Stimulated activated CD8-positive, alpha-beta memory T cell treated with anti-CD3 and anti-CD28 coated beads, Interleukin-7, amount 100 ng/mL, for 4 hours (primary cell): ENCODE measurements around the gene HK1.
"Not testable (repeated sequence)": the region's sequence is repeated elsewhere in the genome, so short reads cannot be mapped to it uniquely, and the experiment has no call there.

Experiments
- DNase-seq, 2 donors: peaks; one replicate each; pipeline ENCODE4 v3.0.0-alpha.2; 2020; ENCODE audit warnings: low read depth in 2 of 2

Gene HK1

DNA sequence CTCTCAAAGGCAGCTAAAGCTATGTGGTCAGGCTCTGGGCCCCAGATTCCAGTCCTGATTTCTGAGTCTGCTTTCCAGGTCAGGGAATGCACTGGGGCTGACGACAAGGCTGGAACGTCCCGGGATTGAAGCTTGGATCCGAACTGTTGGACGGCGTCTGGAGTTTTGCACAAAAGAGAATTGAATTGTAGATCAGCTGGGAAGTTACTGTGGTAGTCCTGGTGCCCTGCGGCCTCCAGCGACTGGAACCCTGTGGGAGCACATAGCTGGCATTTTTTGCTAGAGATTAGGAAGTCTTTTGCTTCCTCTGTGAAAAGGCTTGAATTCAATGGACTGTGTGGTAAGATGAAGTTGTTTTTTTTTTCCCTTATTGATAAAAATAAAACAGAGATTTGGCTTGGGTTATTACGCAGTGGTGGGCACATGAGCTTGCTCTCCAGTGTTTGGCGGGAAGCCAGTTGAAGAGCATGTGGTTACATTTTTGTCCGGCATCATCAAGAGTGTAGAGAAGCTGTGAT is at the start of gene HK1:
HK1 (plus strand) TSS at position 51 of the 518 bp plus-strand sequence.
- no peak for DNase-seq

DNA sequence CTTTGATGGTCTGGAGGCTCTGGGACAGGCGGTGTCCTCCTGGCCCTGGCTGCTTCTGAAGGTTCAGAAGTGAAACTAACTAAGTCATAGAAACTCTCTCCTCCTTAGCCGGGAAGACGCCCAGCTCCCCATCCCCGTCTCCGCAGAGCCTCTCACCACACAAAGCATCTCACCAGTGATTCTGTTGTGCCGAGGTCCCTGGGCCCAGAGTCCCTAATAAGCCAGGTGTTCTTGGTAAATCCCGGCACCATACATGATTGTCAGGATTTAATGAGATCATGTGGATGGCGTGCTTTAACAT is 48.7 kb upstream of the HK1 start:
- no peak for DNase-seq

DNA sequence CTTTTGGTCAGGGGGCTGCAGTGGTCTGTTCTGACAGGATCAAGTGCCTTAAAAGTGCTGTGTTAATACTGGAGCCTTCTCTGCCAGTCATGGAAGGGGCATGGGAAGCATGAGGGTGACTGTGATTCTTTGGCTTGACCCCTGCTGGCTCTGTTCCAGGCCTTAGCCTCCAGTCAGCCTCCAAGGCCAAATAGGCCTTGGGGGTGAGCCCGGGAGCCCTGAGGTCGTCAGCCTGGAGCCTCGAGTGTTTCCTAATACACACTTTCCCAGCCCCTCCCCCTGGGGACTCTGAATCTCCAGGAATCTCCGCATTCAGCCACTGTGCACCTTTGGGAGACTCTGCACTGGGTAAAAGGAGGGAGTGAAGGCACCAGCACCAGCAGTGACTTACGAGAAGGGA is 48.2 kb upstream of the HK1 start:
- DNase-seq: no peak

DNA sequence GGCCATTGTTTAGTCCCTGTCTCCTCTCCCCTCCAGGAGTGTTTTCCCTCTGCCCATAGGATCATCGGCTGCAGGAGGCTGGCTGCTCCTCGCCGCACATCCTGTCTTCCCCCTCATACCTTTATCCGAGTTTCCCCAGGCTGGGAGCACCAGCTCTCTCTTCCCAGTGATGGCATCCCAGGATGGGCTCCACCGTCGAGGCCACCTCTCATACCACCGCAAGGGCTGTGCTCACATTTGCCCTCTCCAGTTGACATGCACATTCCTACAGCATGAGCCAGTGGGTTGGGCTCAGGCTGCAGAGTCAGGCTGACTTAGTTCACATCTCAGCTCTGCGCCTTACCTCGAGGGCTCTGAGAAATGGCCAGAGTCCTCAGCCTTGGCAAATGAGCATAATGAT is 46.0 kb upstream of the HK1 start:
- DNase-seq: no peak

DNA sequence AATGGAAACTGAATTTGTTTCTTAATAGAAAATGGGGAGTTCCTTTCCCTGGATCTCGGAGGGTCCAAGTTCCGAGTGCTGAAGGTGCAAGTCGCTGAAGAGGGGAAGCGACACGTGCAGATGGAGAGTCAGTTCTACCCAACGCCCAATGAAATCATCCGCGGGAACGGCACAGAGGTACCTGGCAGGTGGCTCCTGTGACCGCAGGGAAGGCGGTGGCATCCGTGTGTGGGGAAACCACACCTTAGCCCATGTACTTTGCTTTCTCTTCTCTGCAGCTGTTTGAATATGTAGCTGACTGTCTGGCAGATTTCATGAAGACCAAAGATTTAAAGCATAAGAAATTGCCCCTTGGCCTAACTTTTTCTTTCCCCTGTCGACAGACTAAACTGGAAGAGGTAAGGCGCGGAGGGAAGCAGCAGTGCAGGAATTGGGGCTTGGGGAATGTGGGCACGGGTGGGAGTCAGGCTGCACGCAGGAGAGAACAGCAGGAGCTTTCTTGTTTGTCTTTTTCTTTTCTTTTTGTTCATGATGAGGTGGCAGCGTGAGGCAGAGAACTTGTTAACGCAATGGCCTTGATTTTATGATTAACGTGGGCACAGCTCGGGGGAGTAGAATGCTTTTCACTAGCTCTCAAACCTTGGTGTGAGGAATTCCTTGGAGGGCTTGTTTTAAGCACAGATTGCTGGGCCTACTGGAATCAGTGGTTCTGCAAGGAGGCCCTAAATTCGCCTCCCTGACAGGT is 45.4 kb upstream of the HK1 start:
- DNase-seq: no peak

DNA sequence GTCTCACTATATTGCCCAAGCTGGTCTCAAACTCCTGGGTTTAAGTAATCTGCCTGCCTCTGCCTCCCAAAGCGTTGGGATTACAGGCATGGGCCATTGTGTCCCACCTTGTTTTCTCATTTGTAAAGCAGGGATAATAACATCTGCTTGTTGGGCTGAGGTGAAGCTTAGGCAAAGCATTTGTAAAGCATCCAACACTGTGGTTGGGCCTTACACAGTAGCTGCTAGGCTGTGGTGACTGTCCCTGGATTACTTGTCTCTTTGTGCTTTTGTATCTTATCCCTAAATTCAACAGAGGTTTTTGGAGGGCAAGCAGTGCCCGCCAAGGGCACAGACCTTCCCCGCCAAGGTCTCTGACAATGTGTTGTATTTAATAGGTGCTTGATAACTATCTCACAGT is 43.8 kb upstream of the HK1 start:
- no peak for DNase-seq

DNA sequence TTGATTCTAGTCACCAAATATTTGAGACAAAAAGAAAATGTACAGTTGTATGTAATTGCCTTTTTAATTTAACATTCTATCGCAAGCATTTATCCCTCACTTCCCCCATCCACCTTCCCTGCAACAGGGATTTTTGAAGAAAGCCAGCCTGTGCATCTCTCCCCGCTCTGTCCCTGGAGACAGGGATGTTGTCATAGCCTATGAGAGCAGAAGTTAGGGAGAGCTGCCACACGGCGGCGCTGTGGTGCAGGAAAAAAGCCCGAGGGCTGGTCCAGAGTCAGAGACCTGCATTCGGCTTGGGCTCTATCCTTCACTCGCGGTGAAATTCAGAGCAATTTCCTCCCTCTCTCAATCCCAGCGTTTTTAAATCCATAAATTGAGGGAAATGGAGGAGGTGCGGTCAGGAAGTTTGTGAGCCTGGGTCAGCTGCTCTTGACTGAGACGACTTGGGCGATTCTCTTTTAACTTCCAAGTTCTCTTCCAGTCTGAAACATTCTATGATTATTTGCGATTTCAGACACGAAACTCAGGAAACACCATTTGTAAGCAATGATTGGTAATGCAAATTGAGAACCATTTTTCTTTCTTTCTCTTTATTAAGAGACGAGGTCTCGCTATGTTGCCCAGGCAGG is 40.7 kb upstream of the HK1 start:
- peak; percentile 68 to 72 for DNase-seq

DNA sequence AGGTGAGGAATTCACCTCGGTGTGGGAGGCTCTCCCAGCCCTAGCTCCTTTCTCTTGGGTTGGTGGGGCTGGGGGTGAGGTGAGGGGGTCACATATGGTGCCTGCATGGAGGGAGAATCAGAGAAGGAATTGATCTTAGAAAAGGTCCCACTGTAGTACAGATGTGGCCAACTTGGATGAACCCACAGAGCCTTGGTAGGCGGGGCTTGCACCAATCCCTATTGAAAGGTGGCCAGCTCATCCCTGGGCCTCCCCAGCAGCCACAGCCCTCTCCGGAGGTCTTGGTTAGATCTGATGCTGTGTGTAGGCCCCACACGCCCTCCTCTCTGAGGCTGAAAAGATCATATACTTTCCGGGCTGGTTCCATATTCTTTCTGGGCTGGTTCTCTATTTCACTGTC is 39.2 kb upstream of the HK1 start:
- DNase-seq: no peak

DNA sequence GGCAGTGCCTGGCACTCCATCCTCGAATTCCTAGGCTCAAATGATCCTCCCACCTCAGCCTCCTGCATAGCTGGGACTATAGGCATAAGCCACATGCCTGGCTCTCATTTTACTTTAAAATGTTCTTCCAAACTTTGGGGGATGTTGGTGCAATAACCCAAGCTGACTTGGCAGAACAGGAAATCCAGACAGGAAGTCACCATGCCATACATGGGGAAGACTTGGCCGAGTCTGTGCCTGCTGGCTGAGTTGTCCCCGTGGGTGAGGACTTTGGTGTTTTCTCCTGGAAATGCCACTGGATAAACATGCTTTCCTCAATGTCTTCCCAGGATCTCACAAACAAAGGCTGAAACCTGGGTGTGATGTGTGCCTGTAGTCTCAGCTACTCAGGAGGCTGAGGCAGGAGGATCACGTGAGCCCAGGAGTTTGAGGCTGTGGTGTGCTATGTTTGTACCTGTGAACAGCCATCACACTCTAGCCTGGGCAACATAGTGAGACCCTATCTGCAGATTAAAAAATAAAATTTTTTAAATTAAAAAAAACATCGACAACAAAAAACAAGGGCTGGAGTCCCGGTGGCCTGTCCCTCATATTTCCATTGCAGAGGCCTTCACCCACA is 38.4 kb upstream of the HK1 start:
- DNase-seq: no peak

DNA sequence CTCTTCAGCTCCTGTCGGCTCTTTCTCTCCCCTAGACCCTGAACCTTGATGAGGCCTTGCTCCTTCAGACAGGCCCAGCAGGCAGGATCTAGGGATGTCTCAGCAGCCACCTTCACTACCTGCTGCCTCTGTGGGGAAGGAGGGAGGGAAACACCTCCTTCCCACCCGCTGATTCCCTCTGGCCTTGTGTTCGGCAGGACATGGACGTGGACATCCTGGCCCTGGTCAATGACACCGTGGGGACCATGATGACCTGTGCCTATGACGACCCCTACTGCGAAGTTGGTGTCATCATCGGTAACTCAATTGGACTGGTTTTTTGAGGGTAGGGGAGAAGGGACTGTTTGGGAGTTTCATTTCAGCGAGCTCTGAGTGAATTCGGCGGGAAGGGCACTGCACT is 37.8 kb upstream of the HK1 start:
- DNase-seq: no peak

DNA sequence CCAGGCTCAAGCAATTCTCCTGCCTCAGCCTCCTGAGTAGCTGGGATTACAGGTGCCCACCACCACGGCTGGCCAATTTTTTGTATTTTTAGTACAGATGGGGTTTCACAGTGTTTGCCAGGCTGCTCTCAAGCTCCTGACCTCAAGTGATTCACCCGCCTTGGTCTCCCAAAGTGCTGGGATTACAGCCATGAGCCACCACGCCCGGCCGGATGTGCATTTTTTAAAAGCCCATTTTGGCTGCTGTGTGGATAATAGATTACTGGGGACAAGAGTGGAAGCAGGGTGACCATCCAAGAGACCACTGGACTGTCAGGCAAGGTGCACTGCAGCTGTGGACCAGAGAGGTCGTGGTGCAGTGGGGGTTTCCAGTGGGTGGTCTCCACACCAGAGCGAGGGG is 36.7 kb upstream of the HK1 start:
- DNase-seq: no peak

DNA sequence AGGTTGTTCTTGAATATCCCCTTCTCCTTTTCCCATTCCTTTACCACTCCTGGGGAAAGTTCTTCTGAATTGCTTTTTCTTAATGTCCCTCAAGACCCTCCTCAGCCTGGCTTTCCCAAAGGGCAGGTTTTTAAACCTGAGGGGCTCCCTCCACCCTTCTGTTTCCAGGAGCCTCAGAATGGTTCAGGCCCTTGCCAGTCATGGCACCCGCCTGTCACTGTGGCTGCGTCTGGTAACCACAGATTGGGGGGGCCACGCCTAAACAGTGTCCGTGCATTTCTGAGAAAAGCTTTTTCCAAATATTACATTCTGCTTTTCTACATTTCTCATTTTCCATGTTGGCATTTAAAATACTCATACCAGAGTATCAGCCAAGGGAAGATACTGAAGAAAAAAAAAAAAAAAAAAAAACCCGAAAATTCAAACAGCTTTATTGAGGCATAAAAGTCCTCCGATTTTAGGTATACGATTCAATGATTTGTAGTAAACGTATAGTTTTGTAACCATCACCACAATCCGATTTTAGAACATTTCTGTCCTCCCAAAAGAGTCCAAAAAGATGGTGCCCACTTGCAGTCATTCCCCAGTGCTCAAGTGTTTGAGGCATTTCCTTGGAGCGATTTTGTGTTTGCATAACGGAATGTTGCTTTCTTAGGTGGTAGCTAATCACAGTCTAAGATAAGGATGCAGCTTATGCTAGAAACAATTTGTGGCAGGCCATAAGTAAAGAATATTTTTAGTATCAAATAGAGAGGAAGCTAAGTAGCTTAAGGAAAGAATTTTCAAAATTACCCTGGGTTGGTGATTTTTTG is 36.0 kb upstream of the HK1 start:
- no peak for DNase-seq

DNA sequence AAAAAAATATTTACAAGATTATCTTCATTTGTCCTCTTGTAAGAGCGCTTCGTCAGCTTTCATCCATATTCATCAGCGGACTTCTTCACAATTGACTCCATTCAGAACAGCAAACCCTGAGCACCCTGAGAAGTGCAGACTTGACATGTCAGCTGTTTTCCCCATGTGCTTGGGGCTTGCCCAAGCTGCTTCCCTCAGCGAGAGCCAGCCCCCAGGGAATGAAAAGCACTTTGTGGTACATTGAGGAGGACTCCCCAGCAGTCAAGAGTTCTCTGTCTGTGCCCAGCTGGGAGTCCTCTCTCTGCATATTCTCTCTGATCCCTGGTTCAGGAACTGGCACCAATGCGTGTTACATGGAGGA is 35.5 kb upstream of the HK1 start:
- DNase-seq: no peak

DNA sequence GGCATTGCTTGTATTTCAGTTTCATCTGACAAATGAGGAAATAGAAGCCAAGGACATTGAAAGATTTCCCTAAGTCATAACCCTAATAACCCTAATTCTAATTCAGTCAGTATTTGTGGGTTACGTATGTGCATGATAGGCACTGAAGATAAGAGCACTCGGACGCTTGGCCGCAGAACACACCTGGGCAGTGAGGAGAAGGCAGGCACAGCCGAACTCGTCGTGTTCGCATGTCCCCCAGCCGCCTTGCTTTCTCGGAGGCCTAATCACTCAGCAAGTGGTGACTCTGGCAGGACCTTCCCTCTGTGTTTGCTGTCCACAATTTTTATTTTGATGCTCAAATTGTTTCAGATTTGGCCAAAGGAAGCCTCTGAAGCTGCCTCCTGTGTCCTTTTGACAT is 34.5 kb upstream of the HK1 start:
- no peak for DNase-seq

DNA sequence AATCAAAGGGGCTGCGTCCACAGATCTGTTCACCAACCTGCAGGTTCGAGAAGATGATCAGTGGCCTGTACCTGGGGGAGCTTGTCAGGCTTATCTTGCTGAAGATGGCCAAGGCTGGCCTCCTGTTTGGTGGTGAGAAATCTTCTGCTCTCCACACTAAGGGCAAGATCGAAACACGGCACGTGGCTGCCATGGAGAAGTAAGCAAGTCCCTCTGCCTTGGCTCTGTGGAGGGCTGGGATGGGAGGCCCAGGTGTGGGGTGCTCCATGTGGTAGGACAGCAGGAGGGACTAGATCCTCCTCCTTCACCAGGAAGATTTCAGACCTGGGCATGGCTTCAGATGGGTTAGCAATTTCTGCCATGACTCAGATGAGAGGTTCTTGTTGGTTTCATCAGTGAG is 32.3 kb upstream of the HK1 start:
- DNase-seq: no peak

DNA sequence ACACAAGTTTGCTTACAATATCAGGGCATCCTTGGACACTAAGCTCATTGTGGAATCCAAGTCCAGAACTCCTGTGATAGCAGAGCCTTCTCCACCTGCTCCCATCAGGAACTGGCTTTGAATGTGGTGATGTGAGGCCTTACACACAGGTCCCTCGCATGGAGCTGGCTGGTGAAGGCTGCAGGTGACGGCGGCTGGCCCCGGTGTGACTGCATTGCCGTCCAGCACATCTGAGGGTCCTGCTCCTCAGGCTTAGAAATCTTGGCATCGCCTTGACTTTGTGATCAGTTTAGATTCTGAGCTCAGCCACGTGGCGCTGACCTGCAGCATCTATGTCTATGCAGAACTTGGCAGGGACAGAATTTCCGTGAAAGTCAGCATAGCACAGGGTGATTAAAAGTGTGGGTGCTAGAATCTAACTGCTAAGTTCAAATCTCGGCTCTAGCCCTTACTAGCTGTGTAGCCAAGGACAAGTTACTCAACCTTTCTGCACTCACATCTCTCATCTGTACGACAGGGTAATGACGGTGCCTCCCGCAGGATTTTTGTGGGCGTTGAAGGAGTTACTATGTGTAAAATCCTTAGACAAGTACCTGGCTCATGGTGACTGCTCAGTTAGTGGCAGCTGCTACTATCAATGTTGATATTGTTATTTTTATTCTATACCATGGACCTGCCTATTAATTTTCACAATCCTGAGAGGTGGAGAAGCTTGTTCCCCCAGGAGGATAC is 31.5 kb upstream of the HK1 start:
- DNase-seq: no peak

DNA sequence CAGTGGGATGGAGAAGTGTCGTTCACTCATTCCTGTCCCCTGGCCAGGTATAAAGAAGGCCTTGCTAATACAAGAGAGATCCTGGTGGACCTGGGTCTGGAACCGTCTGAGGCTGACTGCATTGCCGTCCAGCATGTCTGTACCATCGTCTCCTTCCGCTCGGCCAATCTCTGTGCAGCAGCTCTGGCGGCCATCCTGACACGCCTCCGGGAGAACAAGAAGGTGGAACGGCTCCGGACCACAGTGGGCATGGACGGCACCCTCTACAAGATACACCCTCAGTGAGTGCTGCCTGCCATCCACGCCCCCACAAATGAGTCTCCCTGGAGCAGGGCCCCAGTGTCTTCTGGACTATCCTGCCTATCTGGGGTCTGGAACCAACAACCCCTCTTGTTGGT is 31.0 kb upstream of the HK1 start:
- DNase-seq: no peak

DNA sequence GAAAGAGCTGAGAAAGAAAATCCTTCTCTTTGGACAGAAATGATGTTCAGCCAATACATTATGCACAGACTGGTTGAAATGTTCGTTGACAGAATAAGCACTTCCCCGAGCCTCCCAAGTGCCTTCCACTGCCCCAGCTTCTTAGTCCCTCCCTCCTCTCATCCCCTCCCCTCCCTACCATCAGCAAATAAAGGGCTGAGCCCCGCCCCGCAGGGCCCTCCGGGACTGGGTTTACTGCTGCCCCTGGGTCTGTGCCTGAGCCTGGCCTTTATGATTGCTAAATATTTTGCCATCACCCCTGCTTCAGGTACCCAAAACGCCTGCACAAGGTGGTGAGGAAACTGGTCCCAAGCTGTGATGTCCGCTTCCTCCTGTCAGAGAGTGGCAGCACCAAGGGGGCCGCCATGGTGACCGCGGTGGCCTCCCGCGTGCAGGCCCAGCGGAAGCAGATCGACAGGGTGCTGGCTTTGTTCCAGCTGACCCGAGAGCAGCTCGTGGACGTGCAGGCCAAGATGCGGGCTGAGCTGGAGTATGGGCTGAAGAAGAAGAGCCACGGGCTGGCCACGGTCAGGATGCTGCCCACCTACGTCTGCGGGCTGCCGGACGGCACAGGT is 30.1 kb upstream of the HK1 start:
- DNase-seq: no peak

DNA sequence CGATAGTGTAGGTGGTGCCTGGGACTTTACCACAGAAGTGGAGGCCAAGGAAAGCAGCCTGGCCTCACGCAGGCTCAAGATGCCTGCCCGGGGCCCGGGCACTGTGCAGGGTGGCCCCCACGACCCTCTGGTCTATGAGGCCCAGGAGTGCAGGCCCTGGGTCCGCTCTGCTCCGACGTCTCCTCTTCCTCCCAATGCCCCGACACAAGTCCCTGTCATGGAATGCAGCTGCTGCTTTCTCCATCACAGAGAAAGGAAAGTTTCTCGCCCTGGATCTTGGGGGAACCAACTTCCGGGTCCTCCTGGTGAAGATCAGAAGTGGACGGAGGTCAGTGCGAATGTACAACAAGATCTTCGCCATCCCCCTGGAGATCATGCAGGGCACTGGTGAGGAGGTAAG is 28.3 kb upstream of the HK1 start:
- no peak for DNase-seq

DNA sequence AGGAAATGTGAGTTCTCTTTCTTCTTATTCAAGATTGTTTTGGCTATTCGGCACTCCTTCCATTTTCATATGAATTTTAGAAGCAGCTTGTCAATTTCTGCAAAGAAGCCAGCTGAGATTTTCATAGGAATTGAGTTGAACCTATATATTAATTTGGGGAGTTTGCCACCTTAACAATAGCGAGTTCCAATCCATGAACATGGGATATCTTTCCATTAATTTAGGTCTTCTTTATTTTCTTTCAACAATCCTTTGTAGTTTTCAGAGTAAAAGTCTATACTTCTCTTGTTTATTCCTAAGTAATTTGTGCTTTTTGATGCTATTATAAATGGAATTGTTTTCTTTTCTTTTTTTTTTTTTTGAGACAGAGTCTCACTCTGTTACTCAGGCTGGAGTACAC is 26.9 kb upstream of the HK1 start:
- DNase-seq: not testable (repeated sequence)

DNA sequence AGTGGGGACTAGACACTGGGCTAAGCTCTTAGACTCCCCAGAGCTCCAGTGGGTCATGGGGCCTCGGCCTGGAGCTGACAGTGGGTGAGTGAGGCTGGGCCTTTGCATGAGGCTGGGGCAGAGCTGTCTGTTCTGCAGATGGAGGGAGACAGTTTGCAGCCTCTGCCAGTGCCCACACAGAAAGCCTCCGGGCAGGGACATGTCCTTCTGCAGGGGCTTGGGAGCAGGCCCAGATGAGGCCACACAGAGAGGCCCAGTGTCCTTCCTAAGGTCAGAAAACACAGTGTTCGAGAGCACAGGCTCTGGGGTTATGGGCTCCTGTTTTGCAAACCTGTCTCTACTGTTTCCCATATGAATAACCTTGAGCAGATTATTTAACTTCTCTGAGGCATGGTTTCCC is 25.1 kb upstream of the HK1 start:
- no peak for DNase-seq

DNA sequence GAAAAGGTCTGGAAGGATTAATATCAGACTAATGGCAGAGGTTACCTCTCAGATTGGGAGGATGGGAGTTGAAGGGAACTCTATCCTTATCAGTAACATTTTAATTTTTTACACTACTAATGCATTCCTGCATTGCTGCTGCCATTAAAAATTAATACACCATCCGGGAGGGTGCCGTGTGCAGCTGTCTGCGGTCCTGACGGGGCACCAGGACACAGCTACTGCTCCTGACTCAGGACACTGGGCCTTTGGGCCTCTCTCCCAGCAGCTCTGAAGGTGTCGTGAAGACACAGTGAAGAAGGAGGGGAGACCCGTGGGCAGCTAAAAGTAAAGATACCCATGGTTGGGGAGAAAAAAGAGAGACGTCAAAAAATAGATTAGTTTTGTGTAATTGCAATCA is 23.4 kb upstream of the HK1 start:
- no peak for DNase-seq
